Activated naive CD4-positive, alpha-beta T cell treated with anti-CD3 and anti-CD28 coated beads, Interleukin-2, amount 10 ng/mL, durations not matched to agents 5 hours and 36 hours (primary cell): ENCODE measurements around the gene MTMR2. TPM values are rescaled to one million over a fixed set of nuclear protein-coding genes. Genes with fewer than 3 reads are reported as not detected.

ENCODE experiments used
- total RNA-seq, 2 experiments: library from RNA; stranded (reverse); gene quantifications; one replicate each; pipeline ENCODE4 v1.2.3, GENCODE V29; 2021

Gene MTMR2
- total RNA-seq, result 10 to 100 TPM; 10.9 to 13.1 TPM

GRCh38 chr11:95923728-95924413 lies at the start of gene MTMR2:
TSS of gene MTMR2 (minus strand) at chr11:95924107. CDS start at chr11:95923954, 153 bp downstream.

GRCh38 chr11:95790123-95790932 lies 133.6 kb downstream of the MTMR2 start, which contains the start of gene CEP57:
TSS of gene CEP57 (plus strand) at chr11:95790498. CDS start at chr11:95790699, 201 bp downstream.

GRCh38 chr11:95789506-95790122 lies 134.3 kb downstream of the MTMR2 start, which contains the start of gene FAM76B:
TSS of gene FAM76B (minus strand) at chr11:95789782. CDS start at chr11:95789478, 304 bp downstream.

Other genes with a start within 250 kb of the MTMR2 start
- 10 to 100 TPM; 44.7 to 50.4 TPM for gene FAM76B, start 134.3 kb downstream of the MTMR2 start, total RNA-seq
- gene CEP57, start 133.6 kb downstream of the MTMR2 start, total RNA-seq, result 100 to 1,000 TPM in 1 of 2 experiments, 10 to 100 TPM in 1; 97.2 to 101 TPM